HG02588 (cell line): ENCODE results near the gene ANLN.
"Not testable (repeated sequence)": the region's sequence is repeated elsewhere in the genome, so short reads cannot be mapped to it uniquely, and the experiment has no call there.

ENCODE experiments used
- ATAC-seq: cut with Tn5 transposase; IDR thresholded peaks from one replicate; pipeline ENCODE4 v1.9.1; 2021; ENCODE audit warnings: mild to moderate bottlenecking, moderate library complexity; ENCODE audit not compliant: unreplicated experiment

ANLN gene

GRCh38 chr7:36464271-36464670 is 74.6 kb downstream of the ANLN start:
- no peak for ATAC-seq

- not testable (repeated sequence) for ATAC-seq
These were observed 76.3 kb downstream of the ANLN start for GRCh38 chr7:36466001-36466400.

GRCh38 chr7:36468370-36469101 is 78.9 kb downstream of the ANLN start:
- no peak for ATAC-seq

GRCh38 chr7:36469236-36469635 is 79.6 kb downstream of the ANLN start:
- no peak for ATAC-seq

- ATAC-seq, result no peak
These were observed 82.6 kb downstream of the ANLN start for GRCh38 chr7:36472141-36472729.

- no peak for ATAC-seq
These were observed 84.0 kb downstream of the ANLN start for GRCh38 chr7:36473454-36474282.

- ATAC-seq, result no peak
These were observed 84.8 kb downstream of the ANLN start for GRCh38 chr7:36474283-36475010.

- no peak for ATAC-seq
These were observed 85.3 kb downstream of the ANLN start for GRCh38 chr7:36475011-36475342.

- ATAC-seq, result no peak
These were observed 85.7 kb downstream of the ANLN start for GRCh38 chr7:36475381-36475780.

GRCh38 chr7:36478745-36479144 is 89.1 kb downstream of the ANLN start:
- ATAC-seq, result no peak

- ATAC-seq, result not testable (repeated sequence)
These were observed 94.2 kb downstream of the ANLN start for GRCh38 chr7:36483853-36484252.

GRCh38 chr7:36484265-36484664 is 94.6 kb downstream of the ANLN start:
- no peak for ATAC-seq

GRCh38 chr7:36486336-36486735 is 96.7 kb downstream of the ANLN start:
- ATAC-seq, result no peak

- no peak for ATAC-seq
These were observed 98.2 kb downstream of the ANLN start for GRCh38 chr7:36487756-36488336.

GRCh38 chr7:36488672-36489071 is 99.0 kb downstream of the ANLN start:
- not testable (repeated sequence) for ATAC-seq

- ATAC-seq, result no peak
These were observed 100.8 kb downstream of the ANLN start for GRCh38 chr7:36490419-36490830.

GRCh38 chr7:36491317-36491716 is 101.7 kb downstream of the ANLN start:
- no peak for ATAC-seq

GRCh38 chr7:36496576-36496975 is 106.9 kb downstream of the ANLN start:
- no peak for ATAC-seq

GRCh38 chr7:36497176-36497575 is 107.5 kb downstream of the ANLN start:
- ATAC-seq, result not testable (repeated sequence)

- no peak for ATAC-seq
These were observed 108.1 kb downstream of the ANLN start for GRCh38 chr7:36497775-36498174.
